CD4-positive, alpha-beta T cell treated with Interleukin-17A for 4 hours (primary cell): ENCODE data around the gene SAMD5.
"Not testable (repeated sequence)": the region's sequence is repeated elsewhere in the genome, so short reads cannot be mapped to it uniquely, and the experiment has no call there.

Experiments
- DNase-seq: peaks from one replicate; pipeline ENCODE4 v3.0.0-alpha.2; 2020; ENCODE audit warnings: mixed read lengths

Gene SAMD5

GRCh38 chr6:147530132-147531060 is 21.9 kb downstream of the SAMD5 start:
- no peak for DNase-seq

DNA sequence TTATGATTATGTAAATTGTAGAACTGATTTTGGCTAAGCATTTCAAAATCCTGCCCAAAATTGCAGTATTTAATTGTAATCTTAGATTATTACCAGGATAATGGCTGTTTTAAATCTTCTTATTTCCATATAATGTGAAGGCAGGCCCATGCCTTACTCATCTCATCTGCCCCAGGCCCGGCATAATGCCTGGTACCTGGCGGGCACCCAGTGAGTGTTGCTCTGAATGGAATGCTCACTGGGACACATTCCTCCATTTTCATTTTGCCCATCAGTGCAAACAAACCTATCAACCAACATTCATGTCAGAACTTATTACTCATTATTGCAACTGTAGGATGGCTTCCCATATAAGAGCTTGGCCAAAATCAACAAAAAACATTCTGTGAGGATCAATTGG is 22.8 kb downstream of the SAMD5 start:
- no peak for DNase-seq

GRCh38 chr6:147534116-147534860 is 25.8 kb downstream of the SAMD5 start:
- DNase-seq, result no peak

- no peak for DNase-seq
These were observed 30.3 kb downstream of the SAMD5 start for GRCh38 chr6:147538821-147539220.

DNA sequence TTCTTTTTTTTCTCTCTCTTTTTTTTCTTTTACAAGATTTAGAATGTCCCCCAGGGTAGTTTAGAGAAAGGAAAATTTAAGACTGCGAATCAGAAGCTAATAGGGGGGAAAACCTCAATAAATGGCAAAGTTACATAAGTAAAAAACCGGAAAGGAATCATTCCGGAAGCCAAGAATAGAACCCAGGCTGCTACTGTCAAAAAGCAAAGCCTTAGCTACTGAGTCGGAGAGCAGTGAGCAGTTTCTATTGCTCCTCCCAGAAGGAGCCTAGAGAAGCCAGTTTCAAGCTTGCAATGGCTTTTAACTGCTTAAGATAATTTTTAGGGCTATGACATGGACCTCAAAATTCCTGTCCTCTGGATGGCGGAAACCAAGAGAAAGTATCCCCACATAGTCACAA is 31.6 kb downstream of the SAMD5 start:
- DNase-seq, result no peak

DNA sequence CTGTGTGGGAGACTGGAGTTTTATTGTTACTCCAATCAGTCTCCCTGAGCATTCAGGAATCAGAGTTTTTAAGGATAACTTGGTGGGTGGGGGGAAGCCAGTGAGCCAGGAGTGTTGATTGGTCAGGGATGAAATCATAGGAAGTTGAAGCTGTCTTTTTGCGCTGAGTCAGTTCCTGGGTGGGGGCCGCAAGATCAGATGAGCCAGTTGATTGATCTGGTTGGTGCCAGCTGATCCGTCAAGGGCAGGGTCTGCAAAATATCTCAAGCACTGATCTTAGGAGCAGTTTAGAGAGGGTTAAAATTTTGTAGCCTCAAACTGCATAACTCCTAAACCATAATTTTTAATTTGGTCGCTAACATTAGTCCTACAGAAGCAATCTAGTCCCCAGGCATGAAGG is 33.9 kb downstream of the SAMD5 start:
- DNase-seq, result not testable (repeated sequence)

DNA sequence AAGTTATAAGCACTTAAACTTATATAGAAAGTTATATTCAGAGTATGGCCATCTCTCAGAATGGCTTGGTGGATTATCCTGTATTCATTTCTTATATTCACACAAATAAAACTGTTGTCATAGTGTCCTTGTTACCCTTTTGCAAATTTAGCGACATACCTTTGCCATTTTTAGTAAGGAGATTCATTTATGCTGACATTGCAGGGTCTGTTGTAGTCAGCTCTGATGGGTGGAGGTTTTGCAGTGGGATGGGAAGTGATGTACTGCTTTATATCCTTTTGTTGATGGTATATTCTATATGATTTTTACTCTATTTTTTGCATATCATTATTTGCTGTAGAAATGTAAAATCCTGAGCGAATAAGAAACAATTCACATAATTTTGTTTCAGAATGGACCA is 35.9 kb downstream of the SAMD5 start:
- DNase-seq, result no peak

DNA sequence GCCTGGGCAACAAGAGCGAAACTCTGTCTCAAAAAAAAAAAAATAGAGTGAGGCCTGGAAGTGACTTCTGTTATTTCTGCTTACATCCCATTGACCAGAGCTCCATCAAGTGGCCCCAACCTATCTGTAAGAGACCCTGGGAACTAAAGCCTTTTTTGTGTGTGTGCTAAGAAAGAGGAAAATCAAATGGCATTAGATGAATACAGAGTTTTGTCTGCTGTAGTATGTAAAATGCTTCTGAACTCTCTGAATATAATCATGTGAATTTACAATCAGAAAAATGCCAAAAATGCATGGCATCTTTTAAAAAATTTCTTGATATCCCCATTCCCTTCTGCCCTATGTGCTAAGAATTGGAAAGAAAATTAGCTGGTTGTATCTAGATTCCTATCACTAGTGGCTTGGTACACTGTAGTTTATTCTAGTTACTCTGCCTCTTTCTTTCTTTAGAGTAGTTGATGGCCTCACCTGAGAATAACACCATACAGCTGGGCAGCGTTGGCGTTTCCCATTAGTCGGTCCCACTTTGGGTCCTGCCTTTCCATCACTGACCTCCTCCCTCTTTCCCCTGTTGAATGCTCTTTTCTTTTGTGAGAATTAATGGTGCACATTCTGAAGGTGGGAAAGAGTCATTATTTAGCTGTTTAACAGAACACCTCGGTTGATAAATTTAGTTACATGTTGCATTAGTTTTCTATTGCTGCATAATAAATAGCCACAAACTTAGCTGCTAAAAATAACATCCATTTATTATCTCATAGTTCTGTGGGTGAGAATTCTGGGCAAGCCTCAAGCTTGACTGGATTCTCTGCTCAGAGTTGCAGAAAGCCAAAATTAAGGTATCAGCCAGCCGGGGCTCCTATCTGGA is 38.2 kb downstream of the SAMD5 start:
- no peak for DNase-seq

DNA sequence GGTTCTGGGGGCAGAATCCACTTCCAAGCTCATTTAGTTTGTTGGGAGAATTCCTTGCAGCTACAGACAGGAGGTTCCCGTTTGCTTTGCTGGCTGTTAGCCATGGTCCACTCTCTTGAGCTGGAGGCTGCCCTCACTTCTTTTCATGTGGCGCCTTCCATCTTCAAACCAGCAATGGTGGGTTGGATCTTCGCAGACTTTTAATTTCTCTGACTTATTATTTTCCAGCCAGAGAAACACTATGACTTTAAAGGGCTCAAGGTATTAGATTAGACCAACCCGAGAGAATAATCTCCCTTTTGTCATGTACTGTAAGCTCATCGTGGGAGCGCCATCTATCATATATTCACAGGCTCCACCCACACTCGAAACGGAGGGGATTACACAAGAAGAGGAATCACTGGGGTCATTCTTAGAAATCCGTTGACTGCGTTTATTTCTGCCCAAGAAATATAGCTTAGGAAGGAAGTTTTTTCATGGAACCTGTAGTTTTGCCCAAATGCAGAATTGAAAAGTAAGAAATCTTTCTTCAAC is 38.9 kb downstream of the SAMD5 start:
- DNase-seq, result no peak

GRCh38 chr6:147548921-147549475 is 40.5 kb downstream of the SAMD5 start:
- DNase-seq, result no peak

DNA sequence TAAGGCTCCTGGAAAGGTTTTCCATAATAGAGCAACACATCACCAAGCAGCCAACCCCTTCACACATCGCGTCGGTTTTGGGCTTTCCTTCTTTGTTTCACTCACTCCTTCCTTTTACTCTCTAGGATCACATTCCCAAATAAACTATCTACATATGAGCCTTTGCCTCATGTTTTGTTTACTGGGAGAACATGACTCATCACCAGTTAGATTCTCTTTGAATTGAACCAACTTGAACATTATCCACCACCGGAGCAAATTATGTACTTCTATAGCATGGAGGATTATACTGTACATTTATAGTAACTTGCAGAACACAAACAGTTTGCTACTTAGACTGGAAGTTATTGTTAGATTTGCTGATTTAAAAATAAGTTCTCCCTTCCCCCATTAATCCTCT is 41.0 kb downstream of the SAMD5 start:
- DNase-seq, result no peak

- DNase-seq, result no peak
These were observed 43.5 kb downstream of the SAMD5 start for GRCh38 chr6:147551976-147552375.

- no peak for DNase-seq
These were observed 44.6 kb downstream of the SAMD5 start for GRCh38 chr6:147553099-147553498.

- no peak for DNase-seq
These were observed 45.8 kb downstream of the SAMD5 start for GRCh38 chr6:147554281-147554680.

DNA sequence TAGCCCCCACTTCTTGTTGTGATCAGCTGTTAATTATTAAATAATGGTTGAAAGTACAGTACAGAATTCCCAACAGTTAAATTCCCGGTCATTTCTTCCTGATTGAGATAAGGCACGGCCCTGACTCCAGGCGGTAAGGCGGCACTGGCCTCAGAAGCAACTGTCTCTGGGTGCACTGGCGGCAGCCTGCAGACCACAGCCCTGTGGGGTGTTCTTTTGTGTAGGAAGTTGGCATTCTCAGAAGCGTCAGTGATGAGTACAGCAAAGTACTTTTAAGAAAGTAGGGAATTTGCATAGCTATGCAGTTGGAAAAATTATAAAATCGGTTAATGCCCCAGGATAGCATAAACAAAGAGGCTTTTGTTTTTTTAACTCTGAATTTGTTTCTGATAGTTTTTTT is 50.5 kb downstream of the SAMD5 start:
- DNase-seq, result no peak

DNA sequence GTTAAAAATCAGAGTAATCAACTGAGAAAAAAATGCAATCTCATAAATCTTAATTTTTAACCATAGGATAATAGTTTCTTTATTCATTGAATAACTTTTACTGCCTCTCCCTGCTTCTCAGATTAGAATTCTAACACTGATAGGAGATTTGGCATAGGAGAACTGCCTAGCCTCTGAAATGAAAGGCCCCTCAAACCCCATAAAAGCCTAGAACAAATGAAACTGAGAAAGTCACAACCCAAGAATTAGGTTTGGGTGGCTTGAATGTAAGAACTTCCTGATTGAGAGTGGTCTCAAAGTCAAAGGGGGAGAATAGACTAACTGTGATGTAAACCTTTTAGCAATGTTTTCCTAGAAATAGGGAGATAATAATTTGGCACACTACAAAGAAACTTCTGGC is 52.2 kb downstream of the SAMD5 start:
- DNase-seq, result no peak

- DNase-seq, result no peak
These were observed 53.2 kb downstream of the SAMD5 start for GRCh38 chr6:147561726-147562125.

GRCh38 chr6:147563472-147563871 is 55.0 kb downstream of the SAMD5 start:
- no peak for DNase-seq

GRCh38 chr6:147564556-147564955 is 56.1 kb downstream of the SAMD5 start:
- no peak for DNase-seq

- DNase-seq, result no peak
These were observed 57.9 kb downstream of the SAMD5 start for GRCh38 chr6:147566244-147566898.

DNA sequence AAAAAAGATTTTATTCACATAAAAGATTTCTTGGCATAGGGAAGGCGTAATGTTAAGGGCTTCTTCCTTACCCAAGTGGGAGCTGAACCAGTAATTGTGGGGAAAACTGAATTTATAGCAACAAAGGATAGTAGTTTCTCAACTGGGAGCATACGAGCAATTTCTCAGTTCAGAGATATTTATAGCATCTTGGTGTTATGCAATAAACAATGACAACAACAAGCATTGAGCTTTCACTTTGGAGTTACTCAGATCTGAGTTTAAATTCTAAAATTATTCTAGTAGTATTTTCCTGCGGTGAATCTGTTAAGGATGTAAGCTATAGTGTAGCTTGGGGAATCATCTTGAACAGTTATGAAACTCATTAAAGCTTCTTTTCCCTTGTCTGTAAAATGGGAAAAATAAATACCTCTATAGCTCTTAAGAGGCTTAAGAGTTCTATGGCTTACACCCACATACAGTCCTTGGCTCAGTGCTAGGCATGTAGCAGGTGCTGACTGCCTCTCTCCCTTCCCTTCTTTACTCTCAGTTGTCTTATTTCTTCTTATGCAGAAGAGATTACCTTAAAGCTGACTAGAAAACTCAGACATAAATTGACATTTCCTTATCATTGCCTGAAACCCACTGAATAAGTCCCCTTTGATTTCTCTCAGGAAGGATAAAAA is 58.8 kb downstream of the SAMD5 start:
- DNase-seq, result no peak
